Measurements from ENCODE around the gene RHOV. TPM values are rescaled to one million over a fixed set of nuclear protein-coding genes. Genes with fewer than 3 reads are reported as not detected.

The RHOV gene
- total RNA-seq, 1 experiment from 2014 or later: 4.2 TPM

DNA sequence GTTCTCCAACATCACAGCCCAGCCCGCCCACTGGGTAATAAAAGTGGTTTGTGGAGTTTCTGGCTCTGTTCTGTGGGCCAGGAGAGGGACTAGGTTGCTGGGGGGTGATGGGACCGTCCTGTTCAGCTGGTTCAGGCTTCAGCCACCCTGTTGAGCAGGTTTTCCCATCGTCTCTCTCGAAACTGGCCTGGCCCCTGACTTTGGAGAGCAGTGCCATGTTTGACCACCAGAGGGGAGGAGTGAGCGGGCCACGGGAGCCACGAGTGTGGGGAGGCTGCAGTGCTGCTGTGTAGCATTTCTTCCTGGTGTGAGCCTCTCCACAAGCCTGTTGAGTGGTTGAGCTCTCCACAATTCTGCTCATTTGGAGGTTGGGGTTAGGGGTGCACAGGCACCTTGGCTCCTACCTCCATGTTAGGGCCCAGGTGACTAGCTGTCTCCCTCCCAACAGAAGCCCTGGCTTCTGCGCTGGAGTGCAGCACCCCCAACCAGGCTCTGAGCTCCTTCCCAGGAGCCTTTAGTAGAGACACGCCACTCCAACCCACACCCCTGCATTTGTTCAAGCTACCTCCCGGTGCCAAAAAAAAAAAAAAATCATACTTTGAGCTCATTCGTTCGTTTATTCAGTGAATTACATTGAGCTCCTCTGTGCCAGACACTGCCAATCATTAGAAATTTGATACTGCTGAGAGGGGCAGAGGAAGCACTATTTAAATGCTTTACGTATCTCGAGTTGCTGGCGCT, 16.3 kb downstream of the RHOV start:
- Histone ChIP-seq H3K4me3 (ENCODE audit: low read depth in 2 of 2, low read length in 2 of 2) (no peak overlapping the region), H3K9me3 (ENCODE audit: control insufficient read depth, insufficient read depth, low read depth, low read length) (no peaks in the 10 kb centered on the region), H3K36me3 (ENCODE audit: control insufficient read depth, insufficient read depth, low read length) (no peaks in the 10 kb centered on the region), H3K27me3 (ENCODE audit: control insufficient read depth, insufficient read depth, low read length) (no peaks in the 10 kb centered on the region), H3K4me1 (ENCODE audit: control insufficient read depth, insufficient read depth, low read length) (peaks cover 9% of the 10 kb centered on the region; the same call in 1 of the 2 replicates), H3K27ac (ENCODE audit: low read length) (peak overlapping the region; percentile 40; the same call in 1 of the 2 replicates)
- ChIA-PET POLR2A (interaction anchor here (0.9 kb wide), 1 partner anchor 36 kb away, joined by 5 read pairs; the partner anchor contains the start of gene VPS18), CTCF (interaction anchor here (0.6 to 3.9 kb wide), 16 partner anchors 9 to 513 kb away, joined by 3 to 74 read pairs (median 4); partner anchors contain the start of genes RAD51, RHOV and VPS18)
- intact Hi-C loops (cut with micrococcal nuclease; ENCODE audit: unreplicated experiment): loop anchor here (2.0 kb wide), 1 partner anchor 35 kb away; no protein-coding TSS in a partner anchor
- DNase-seq (ENCODE audit: low read depth, low spot score): peak; percentile 69
- in situ Hi-C loops (cut with HindIII; ENCODE audit: low pct_unique_long_range_greater_than_20kb, low sequenced_read_pairs): no loop called here
- peak; percentile 90 for ATAC-seq
- TF ChIP-seq, protein P1, sequence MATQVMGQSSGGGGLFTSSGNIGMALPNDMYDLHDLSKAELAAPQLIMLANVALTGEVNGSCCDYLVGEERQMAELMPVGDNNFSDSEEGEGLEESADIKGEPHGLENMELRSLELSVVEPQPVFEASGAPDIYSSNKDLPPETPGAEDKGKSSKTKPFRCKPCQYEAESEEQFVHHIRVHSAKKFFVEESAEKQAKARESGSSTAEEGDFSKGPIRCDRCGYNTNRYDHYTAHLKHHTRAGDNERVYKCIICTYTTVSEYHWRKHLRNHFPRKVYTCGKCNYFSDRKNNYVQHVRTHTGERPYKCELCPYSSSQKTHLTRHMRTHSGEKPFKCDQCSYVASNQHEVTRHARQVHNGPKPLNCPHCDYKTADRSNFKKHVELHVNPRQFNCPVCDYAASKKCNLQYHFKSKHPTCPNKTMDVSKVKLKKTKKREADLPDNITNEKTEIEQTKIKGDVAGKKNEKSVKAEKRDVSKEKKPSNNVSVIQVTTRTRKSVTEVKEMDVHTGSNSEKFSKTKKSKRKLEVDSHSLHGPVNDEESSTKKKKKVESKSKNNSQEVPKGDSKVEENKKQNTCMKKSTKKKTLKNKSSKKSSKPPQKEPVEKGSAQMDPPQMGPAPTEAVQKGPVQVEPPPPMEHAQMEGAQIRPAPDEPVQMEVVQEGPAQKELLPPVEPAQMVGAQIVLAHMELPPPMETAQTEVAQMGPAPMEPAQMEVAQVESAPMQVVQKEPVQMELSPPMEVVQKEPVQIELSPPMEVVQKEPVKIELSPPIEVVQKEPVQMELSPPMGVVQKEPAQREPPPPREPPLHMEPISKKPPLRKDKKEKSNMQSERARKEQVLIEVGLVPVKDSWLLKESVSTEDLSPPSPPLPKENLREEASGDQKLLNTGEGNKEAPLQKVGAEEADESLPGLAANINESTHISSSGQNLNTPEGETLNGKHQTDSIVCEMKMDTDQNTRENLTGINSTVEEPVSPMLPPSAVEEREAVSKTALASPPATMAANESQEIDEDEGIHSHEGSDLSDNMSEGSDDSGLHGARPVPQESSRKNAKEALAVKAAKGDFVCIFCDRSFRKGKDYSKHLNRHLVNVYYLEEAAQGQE (IDR thresholded peaks at IDR 0.05; ENCODE audit: insufficient read depth in 1 of 2, low read depth in 2 of 2, low read length in 1 of 2): 0 out of 4 replicates have a peak, but pooled peaks of 1 of the 2 experiments have one; percentile 29
- TF ChIP-seq, protein P2, sequence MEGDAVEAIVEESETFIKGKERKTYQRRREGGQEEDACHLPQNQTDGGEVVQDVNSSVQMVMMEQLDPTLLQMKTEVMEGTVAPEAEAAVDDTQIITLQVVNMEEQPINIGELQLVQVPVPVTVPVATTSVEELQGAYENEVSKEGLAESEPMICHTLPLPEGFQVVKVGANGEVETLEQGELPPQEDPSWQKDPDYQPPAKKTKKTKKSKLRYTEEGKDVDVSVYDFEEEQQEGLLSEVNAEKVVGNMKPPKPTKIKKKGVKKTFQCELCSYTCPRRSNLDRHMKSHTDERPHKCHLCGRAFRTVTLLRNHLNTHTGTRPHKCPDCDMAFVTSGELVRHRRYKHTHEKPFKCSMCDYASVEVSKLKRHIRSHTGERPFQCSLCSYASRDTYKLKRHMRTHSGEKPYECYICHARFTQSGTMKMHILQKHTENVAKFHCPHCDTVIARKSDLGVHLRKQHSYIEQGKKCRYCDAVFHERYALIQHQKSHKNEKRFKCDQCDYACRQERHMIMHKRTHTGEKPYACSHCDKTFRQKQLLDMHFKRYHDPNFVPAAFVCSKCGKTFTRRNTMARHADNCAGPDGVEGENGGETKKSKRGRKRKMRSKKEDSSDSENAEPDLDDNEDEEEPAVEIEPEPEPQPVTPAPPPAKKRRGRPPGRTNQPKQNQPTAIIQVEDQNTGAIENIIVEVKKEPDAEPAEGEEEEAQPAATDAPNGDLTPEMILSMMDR (IDR thresholded peaks at IDR 0.05): peak; percentile 98
- TF ChIP-seq SIN3A (IDR thresholded peaks at IDR 0.05; ENCODE audit: borderline replicate concordance, insufficient read depth, low read depth, low read length): no peak
- no TSS peak for BruUV-seq (replicated peaks)

DNA sequence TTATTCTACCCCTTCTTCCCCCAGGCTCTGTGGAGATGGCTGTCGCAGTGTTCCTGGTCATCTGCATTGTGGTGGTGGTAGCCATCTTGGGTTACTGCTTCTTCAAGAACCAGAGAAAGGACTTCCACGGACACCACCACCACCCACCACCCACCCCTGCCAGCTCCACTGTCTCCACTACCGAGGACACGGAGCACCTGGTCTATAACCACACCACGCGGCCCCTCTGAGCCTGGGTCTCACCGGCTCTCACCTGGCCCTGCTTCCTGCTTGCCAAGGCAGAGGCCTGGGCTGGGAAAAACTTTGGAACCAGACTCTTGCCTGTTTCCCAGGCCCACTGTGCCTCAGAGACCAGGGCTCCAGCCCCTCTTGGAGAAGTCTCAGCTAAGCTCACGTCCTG, 17.3 kb downstream of the RHOV start:
- no TSS peak for BruUV-seq (replicated peaks)
- Histone ChIP-seq H3K27ac (ENCODE audit: low read length) (no peak overlapping the region), H3K4me3 (ENCODE audit: low read depth in 2 of 2, low read length in 2 of 2) (no peak overlapping the region), H3K27me3 (ENCODE audit: control insufficient read depth, insufficient read depth, low read length) (no peaks in the 10 kb centered on the region), H3K9me3 (ENCODE audit: control insufficient read depth, insufficient read depth, low read depth, low read length) (no peaks in the 10 kb centered on the region), H3K4me1 (ENCODE audit: control insufficient read depth, insufficient read depth, low read length) (peaks cover 9% of the 10 kb centered on the region; the same call in 1 of the 2 replicates), H3K36me3 (ENCODE audit: control insufficient read depth, insufficient read depth, low read length) (no peaks in the 10 kb centered on the region)
- no peak for DNase-seq (ENCODE audit: low read depth, low spot score)
- CTCF ChIA-PET: interaction anchor here (0.6 to 3.9 kb wide), 5 partner anchors 10 to 38 kb away, joined by 3 to 74 read pairs (median 65); partner anchors contain the start of genes RHOV and VPS18
- TF ChIP-seq, protein P1 (IDR thresholded peaks at IDR 0.05; ENCODE audit: insufficient read depth in 1 of 2, low read depth in 2 of 2, low read length in 1 of 2): no peak
- TF ChIP-seq TCF7L2 (IDR thresholded peaks at IDR 0.05; ENCODE audit: low read depth, low read length) (no peak), SIN3A (IDR thresholded peaks at IDR 0.05; ENCODE audit: borderline replicate concordance, insufficient read depth, low read depth, low read length) (no peak), POLR2AphosphoS5 (IDR thresholded peaks at IDR 0.05; ENCODE audit: low read depth, low read length) (no peak)
- TF ChIP-seq, protein P2 (IDR thresholded peaks at IDR 0.05): no peak
- in situ Hi-C loops (cut with HindIII; ENCODE audit: low pct_unique_long_range_greater_than_20kb, low sequenced_read_pairs) (no loop called here), intact Hi-C loops (cut with micrococcal nuclease; ENCODE audit: unreplicated experiment) (no loop called here)
- ATAC-seq: no peak
- POLR2A ChIA-PET: no interaction called here
